ENCODE measurements around the gene PLXNA3. TPM values are rescaled to one million over a fixed set of nuclear protein-coding genes. Genes with fewer than 3 reads are reported as not detected.

PLXNA3 gene
- total and polyA plus RNA-seq, 10 of the 15 experiments (the other 5 are each of a cell fraction or from before 2014, with no cell fraction given), result 0.26 to 26.8 (median 3.4) TPM

DNA sequence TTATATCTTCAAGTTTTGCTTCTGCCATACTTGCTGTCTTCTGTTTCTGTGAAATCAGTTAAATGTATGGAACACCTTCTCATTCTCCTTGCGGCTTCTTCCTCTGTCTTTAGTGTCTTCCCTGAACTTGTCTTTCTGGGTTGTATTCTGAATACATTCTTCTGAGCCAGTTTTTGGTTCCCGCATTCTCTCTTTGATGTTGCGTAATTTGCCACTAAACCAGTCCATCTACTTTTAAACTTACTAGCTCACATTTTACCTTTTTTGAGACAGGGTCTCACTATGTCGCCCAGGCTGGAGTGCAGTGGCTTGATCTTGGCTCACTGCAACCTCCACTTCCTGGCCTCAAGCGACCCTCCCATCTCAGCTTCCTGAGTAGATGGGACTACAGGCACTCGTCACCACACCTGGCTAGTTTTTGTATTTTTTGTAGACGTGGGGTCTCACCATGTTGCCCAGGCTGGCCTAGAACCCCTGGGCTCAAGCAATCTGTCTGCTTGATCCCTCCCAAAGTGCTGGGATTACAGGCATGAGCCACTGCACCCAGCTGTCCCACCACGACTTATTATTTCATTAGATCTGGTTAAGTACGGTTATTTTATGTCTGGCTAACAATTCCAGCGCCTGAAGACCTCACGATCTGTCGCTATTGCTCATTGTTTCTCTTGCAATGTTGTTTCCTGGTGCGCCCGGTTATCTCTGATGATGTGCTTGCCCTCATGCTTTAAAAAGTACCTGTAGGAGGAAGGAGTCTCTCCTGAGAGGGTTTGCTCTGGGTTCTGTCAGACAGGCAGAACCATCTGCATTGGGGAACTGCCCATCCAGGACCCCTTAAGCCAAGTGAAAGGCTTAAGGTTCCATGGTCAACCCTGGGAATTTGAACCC is 67.8 kb downstream of the PLXNA3 start:
- Histone ChIP-seq H4K20me1 (ENCODE audit: control insufficient read depth, insufficient read depth) (no peaks in the 10 kb centered on the region), H3K4me3 (no peak overlapping the region), H3K27me3 (replicated peaks in 1 of 2; ENCODE audit: control insufficient read depth in 2 of 2, insufficient read depth in 2 of 2, low read length in 1 of 2) (no peaks in the 10 kb centered on the region), H2AFZ (ENCODE audit: control insufficient read depth, low read depth, low read length) (no peak overlapping the region), H3K9ac (ENCODE audit: control insufficient read depth, insufficient read depth, low read length) (no peak overlapping the region), H3K79me2 (ENCODE audit: control insufficient read depth, insufficient read depth, low read length) (no peaks in the 10 kb centered on the region), H3K4me2 (ENCODE audit: control insufficient read depth, insufficient read depth) (no peak overlapping the region), H3K27ac (ENCODE audit: control insufficient read depth, insufficient read depth) (no peak overlapping the region; the same call in 1 of the 2 replicates), H3K4me1 (ENCODE audit: control insufficient read depth, insufficient read depth, low read length) (peaks cover 10% of the 10 kb centered on the region), H3K36me3 (ENCODE audit: control insufficient read depth in 2 of 2, insufficient read depth in 2 of 2, low read length in 1 of 2) (no peaks in the 10 kb centered on the region), H3K9me3 (replicated peaks; ENCODE audit: control insufficient read depth, insufficient read depth, low read length) (no peaks in the 10 kb centered on the region)
- intact Hi-C loops (cut with micrococcal nuclease; ENCODE audit: unreplicated experiment), result no loop called here
- in situ Hi-C loops (cut with MboI), result loop anchor here (25.0 kb wide), 1 partner anchor 389 kb away; the partner anchor contains the start of gene OPN1LW
- no TSS peak for BruUV-seq (replicated peaks)
- ChIA-PET SMC1A (ENCODE audit: uncharacterized antibody, unreplicated experiment) (interaction anchor here (1.1 to 1.9 kb wide), 6 partner anchors 11 to 153 kb away, joined by 3 to 10 read pairs (median 7); partner anchors contain the start of genes PLXNA3, RPL10, SLC10A3 and UBL4A), CTCF (interaction anchor here (0.9 to 2.8 kb wide), 5 partner anchors 62 to 152 kb away, joined by 3 to 23 read pairs (median 8); partner anchors contain the start of genes FLNA and RPL10), RAD21 (ENCODE audit: unreplicated experiment) (interaction anchor here (1.2 to 1.3 kb wide), 2 partner anchors 29 to 39 kb away, joined by 3 to 4 read pairs; partner anchors contain the start of gene UBL4A), POLR2A (interaction anchor here (1.0 to 1.8 kb wide), 2 partner anchors 28 to 36 kb away, joined by 3 to 12 read pairs; partner anchors contain the start of gene SLC10A3)
- DNase-seq (ENCODE audit: low read depth, low spot score) (no peak), FAIRE-seq (no peak), ATAC-seq (no peak)
- 72% methylated on average over 14 of the region's 14 CpGs for WGBS (ENCODE audit: insufficient coverage, insufficient replicate concordance, low lambda C conversion rate, missing lambda C conversion rate)
- TF ChIP-seq YBX1 (IDR thresholded peaks at IDR 0.05) (no peak), RFX5 (IDR thresholded peaks at IDR 0.05; ENCODE audit: low read depth, low read length) (no peak), STAT3 (IDR thresholded peaks at IDR 0.05; ENCODE audit: low read depth, low read length) (no peak), WRNIP1 (IDR thresholded peaks at IDR 0.05; ENCODE audit: borderline replicate concordance, low read depth, low read length) (no peak), SUPT20H (IDR thresholded peaks at IDR 0.05; ENCODE audit: borderline replicate concordance, control insufficient read depth, low read depth, low read length) (no peak), MEF2A (IDR thresholded peaks at IDR 0.05; ENCODE audit: insufficient read depth, low read depth, low read length) (no peak), HDGF (IDR thresholded peaks at IDR 0.05) (no peak), CEBPB (IDR thresholded peaks at IDR 0.05; ENCODE audit: borderline replicate concordance in 1 of 2, low read depth in 2 of 2, low read length in 2 of 2) (no peak), NBN (IDR thresholded peaks at IDR 0.05) (no peak), CHD2 (IDR thresholded peaks at IDR 0.05; ENCODE audit: borderline replicate concordance, low read depth, low read length) (no peak), USF1 (IDR thresholded peaks at IDR 0.05; ENCODE audit: borderline replicate concordance, extremely low read length, insufficient read depth, low read depth, low read length) (no peak), IRF5 (IDR thresholded peaks at IDR 0.05; ENCODE audit: borderline replicate concordance) (no peak), BACH1 (IDR thresholded peaks at IDR 0.05; ENCODE audit: borderline replicate concordance) (no peak), NFIC (IDR thresholded peaks at IDR 0.05; ENCODE audit: low read depth, low read length) (no peak)
- TF ChIP-seq, protein P1, sequence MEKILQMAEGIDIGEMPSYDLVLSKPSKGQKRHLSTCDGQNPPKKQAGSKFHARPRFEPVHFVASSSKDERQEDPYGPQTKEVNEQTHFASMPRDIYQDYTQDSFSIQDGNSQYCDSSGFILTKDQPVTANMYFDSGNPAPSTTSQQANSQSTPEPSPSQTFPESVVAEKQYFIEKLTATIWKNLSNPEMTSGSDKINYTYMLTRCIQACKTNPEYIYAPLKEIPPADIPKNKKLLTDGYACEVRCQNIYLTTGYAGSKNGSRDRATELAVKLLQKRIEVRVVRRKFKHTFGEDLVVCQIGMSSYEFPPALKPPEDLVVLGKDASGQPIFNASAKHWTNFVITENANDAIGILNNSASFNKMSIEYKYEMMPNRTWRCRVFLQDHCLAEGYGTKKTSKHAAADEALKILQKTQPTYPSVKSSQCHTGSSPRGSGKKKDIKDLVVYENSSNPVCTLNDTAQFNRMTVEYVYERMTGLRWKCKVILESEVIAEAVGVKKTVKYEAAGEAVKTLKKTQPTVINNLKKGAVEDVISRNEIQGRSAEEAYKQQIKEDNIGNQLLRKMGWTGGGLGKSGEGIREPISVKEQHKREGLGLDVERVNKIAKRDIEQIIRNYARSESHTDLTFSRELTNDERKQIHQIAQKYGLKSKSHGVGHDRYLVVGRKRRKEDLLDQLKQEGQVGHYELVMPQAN (conservative IDR thresholded peaks at IDR 0.05), result no peak
